Body of pancreas (tissue), 4 donors: ENCODE results near the gene KRTAP10-11.

Experiments used
- POLR2A ChIP-seq, 3 donors: fragments of 450-650 bp; IDR thresholded peaks; one replicate each; pipeline ENCODE4 v1.6.1; 2016; ENCODE audit warnings: antibody characterized with exemption in 3 of 3, mild to moderate bottlenecking in 2 of 3
- TF ChIP-seq, protein P1 (sequence below), 7 experiments: fragments of 450-650 bp in 4 of 7; fragments of 200-600 bp in 3 of 7; sonication (generic) in 3 of 7; IDR thresholded peaks; one replicate each; pipeline ENCODE4 v1.5.1; 2016 to 2019; ENCODE audit warnings: antibody characterized with exemption in 7 of 7

DNA sequence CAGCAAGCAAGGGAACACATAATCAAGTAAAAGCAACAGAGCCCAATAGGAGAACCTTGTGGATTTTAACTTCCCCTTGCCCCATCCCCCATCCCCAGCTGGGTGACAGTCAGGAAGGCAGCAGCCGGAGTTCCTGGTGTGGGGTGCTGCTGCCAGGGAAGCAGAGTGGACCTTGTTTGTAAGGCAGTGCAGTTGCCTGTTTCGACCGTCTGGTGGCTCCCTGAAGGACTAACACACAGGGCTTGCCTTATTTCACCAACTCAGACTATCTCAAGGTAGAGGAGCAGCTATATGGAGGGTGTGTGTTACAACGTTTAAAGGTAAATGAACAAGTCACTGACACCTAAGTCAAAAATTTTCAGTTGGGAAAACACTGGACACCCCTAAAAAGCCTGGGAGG is 27.7 kb upstream of the KRTAP10-11 start:
- TF ChIP-seq, protein P1, sequence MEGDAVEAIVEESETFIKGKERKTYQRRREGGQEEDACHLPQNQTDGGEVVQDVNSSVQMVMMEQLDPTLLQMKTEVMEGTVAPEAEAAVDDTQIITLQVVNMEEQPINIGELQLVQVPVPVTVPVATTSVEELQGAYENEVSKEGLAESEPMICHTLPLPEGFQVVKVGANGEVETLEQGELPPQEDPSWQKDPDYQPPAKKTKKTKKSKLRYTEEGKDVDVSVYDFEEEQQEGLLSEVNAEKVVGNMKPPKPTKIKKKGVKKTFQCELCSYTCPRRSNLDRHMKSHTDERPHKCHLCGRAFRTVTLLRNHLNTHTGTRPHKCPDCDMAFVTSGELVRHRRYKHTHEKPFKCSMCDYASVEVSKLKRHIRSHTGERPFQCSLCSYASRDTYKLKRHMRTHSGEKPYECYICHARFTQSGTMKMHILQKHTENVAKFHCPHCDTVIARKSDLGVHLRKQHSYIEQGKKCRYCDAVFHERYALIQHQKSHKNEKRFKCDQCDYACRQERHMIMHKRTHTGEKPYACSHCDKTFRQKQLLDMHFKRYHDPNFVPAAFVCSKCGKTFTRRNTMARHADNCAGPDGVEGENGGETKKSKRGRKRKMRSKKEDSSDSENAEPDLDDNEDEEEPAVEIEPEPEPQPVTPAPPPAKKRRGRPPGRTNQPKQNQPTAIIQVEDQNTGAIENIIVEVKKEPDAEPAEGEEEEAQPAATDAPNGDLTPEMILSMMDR (IDR thresholded peaks at IDR 0.05), result peak in 1 of 7 experiments; percentile 12
- TF ChIP-seq POLR2A (IDR thresholded peaks at IDR 0.05), result no peak
